Lung (tissue), 12 donors: Measurements from ENCODE around the gene PDXP. TPM values are rescaled to one million over a fixed set of nuclear protein-coding genes. Genes with fewer than 3 reads are reported as not detected.

Source experiments
- ATAC-seq: fragments of 200-7000 bp; cut with Tn5 transposase; one replicate; pipeline ENCODE4 v1.9.1; 2020; ENCODE audit warnings: moderate number of reproducible peaks; ENCODE audit not compliant: insufficient read depth, low FRiP score
- DNase-seq, 3 donors: peaks; one replicate each; pipeline ENCODE4 v3.0.0-alpha.2; 2013 to 2017
- H3K27ac ChIP-seq, 2 donors: one replicate each; pipeline ENCODE4 v1.5.1; 2013; ENCODE audit warnings: mild to moderate bottlenecking in 2 of 2, moderate library complexity in 2 of 2, control low read depth in 1 of 2, inconsistent platforms in 1 of 2, low read depth in 1 of 2, low read length in 1 of 2
- H3K27me3 ChIP-seq, 3 donors: one replicate each; pipeline ENCODE4 v1.5.1; 2013; ENCODE audit warnings: low read length in 2 of 3; ENCODE audit not compliant: control insufficient read depth in 3 of 3, insufficient read depth in 3 of 3
- H3K36me3 ChIP-seq, 4 donors: one replicate each; pipeline ENCODE4 v1.5.1; 2013; ENCODE audit warnings: low read length in 4 of 4, mild to moderate bottlenecking in 1 of 4, moderate library complexity in 1 of 4; ENCODE audit not compliant: control insufficient read depth in 4 of 4, insufficient read depth in 4 of 4
- H3K4me1 ChIP-seq, 5 donors: one replicate each; pipeline ENCODE4 v1.5.1; 2013; ENCODE audit warnings: low read length in 5 of 5, mild to moderate bottlenecking in 2 of 5, moderate library complexity in 1 of 5; ENCODE audit not compliant: control insufficient read depth in 5 of 5, insufficient read depth in 5 of 5
- H3K4me3 ChIP-seq: one replicate; pipeline ENCODE4 v1.5.1; 2013; ENCODE audit warnings: mild to moderate bottlenecking, control low read depth, moderate library complexity
- H3K9ac ChIP-seq, 2 donors: one replicate each; pipeline ENCODE4 v1.5.1; 2013; ENCODE audit warnings: low read length in 2 of 2, control low read depth in 1 of 2; ENCODE audit not compliant: insufficient read depth in 1 of 2
- H3K9me3 ChIP-seq, 4 donors: one replicate each; pipeline ENCODE4 v1.5.1; 2013; ENCODE audit warnings: low read length in 3 of 4, mild to moderate bottlenecking in 1 of 4, moderate library complexity in 1 of 4; ENCODE audit not compliant: control insufficient read depth in 4 of 4, insufficient read depth in 3 of 4
- WGBS, 2 donors: extraction: QIAGEN DNeasy Blood & Tissue Kit; methylation state at CpG; one replicate each; pipeline ENCODE4 v1.1.7; 2013; 5-methylcytosine and 5-hydroxymethylcytosine counted together
- polyA plus RNA-seq, 2 donors: library from polyadenylated mRNA; stranded (reverse); fragments of 200-250 nt; gene quantifications; one replicate each; pipeline ENCODE4 v1.2.1, GENCODE V29; 2013
- total RNA-seq, 2 donors: library from RNA; depleted of rRNA in 1 of 2; stranded (reverse); fragments of >200 nt in 1 of 2; gene quantifications; one replicate each; pipeline ENCODE4 v1.2.1, GENCODE V29; 2014 to 2021
- TF ChIP-seq, protein P1 (sequence below): IDR thresholded peaks from 2 replicates; pipeline ENCODE4 v1.5.1; 2012; ENCODE audit warnings: mild to moderate bottlenecking; ENCODE audit errors: control extremely low read depth, extremely low read depth
- donor health status: control.
- donor health status: control.
- donor health status: Bipolar disorder and iron deficiency.
- donor health status: healthy.
- donor health status: DM: yes; HTN: yes; CAD: no.

Gene PDXP
- total and polyA plus RNA-seq, 4 donors, result 4.4 to 7.4 (median 6.5) TPM

DNA sequence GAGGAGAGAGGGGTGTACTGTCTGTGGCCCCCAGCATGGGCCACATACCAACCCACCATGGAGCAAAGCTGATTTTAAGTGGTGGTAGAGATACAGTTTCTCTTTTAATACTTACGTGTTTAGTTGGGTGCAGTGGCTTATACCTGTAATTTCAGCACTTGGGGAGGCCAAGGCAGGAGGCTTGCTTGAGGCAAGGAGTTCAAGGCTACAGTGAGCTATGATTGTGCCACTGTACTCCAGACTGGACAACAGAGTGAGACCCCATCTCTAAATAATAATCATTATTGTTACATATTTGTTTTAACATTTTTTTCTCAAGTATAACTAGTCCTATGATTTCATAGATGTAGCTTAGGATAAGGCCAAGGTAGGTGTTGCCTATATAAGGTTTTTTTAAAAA lies 41.1 kb upstream of the PDXP start:
- Histone ChIP-seq H3K9me3 (peaks cover 0 to 1% (median 0%) of the 10 kb centered on the region in 4 donors), H3K27ac (no peak overlapping the region), H3K9ac (no peak overlapping the region), H3K4me1 (peaks cover 0 to 11% (median 3%) of the 10 kb centered on the region in 5 donors), H3K4me3 (no peak overlapping the region), H3K36me3 (peaks cover 5 to 53% (median 24%) of the 10 kb centered on the region in 4 donors), H3K27me3 (no peaks in the 10 kb centered on the region)
- TF ChIP-seq, protein P1, sequence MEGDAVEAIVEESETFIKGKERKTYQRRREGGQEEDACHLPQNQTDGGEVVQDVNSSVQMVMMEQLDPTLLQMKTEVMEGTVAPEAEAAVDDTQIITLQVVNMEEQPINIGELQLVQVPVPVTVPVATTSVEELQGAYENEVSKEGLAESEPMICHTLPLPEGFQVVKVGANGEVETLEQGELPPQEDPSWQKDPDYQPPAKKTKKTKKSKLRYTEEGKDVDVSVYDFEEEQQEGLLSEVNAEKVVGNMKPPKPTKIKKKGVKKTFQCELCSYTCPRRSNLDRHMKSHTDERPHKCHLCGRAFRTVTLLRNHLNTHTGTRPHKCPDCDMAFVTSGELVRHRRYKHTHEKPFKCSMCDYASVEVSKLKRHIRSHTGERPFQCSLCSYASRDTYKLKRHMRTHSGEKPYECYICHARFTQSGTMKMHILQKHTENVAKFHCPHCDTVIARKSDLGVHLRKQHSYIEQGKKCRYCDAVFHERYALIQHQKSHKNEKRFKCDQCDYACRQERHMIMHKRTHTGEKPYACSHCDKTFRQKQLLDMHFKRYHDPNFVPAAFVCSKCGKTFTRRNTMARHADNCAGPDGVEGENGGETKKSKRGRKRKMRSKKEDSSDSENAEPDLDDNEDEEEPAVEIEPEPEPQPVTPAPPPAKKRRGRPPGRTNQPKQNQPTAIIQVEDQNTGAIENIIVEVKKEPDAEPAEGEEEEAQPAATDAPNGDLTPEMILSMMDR, result no peak
- WGBS, 2 donors, result 96 to 98% methylated on average over 1 of the region's 1 CpG
- ATAC-seq (no peak), DNase-seq (no peak)

DNA sequence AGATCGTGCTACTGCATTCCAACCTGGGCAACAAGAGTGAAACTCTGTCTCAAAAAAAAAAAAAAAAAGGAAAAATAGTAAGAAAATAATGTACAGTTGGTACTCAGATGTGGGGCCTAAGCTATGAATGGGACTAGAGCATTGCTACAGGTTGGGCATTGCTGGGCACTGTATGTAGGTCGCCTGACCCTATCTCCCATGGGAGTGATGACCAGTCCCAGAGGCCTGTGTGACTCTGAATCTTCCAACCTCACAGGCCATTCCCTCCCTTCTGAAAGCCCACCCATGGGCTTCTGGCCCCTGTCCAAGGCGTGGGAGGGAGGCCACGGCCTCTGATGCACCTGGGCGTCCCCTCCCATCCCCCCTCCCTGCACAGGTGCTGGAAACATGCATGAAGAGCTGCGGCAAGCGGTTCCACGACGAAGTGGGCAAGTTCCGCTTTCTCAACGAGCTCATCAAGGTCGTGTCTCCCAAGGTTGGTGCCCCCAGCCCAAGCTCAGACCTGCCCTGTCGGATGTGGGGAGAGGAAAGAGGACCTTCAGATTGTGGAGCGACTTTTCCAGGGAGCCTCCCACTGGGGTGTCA lies 40.4 kb upstream of the PDXP start:
- Histone ChIP-seq H3K9me3 (peaks cover 0 to 1% (median 0%) of the 10 kb centered on the region in 4 donors), H3K4me1 (peaks cover 0 to 10% (median 3%) of the 10 kb centered on the region in 5 donors), H3K4me3 (no peak overlapping the region), H3K27me3 (no peaks in the 10 kb centered on the region), H3K9ac (no peak overlapping the region), H3K27ac (no peak overlapping the region), H3K36me3 (peaks cover 5 to 57% (median 25%) of the 10 kb centered on the region in 4 donors)
- ATAC-seq (no peak), DNase-seq (no peak)
- 92 to 93% methylated on average over 14 of the region's 14 CpGs for WGBS, 2 donors
- TF ChIP-seq, protein P1, result no peak

DNA sequence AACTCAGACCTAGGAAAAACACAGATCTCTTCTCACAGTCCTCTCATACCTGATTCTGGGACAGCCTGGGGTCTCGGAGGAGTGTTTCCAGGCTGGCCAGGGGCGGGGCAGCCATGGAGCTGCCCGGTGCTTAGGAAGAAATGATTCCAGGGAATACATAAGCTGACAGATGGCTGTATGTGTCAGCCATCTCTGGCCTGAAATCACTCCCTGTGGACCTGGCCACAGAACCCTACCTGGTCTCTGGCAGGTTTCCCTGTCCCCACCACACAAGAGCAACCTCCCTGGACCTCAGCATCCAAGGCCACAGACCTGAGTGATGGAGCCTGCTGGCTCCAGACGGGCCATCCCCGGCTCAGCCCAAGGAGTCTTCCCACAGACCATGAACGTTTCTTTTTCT lies 39.8 kb upstream of the PDXP start:
- Histone ChIP-seq H3K27ac (no peak overlapping the region), H3K27me3 (no peaks in the 10 kb centered on the region), H3K4me3 (no peak overlapping the region), H3K36me3 (peaks cover 5 to 60% (median 26%) of the 10 kb centered on the region in 4 donors), H3K9ac (no peak overlapping the region), H3K4me1 (peaks cover 0 to 6% (median 3%) of the 10 kb centered on the region in 5 donors), H3K9me3 (peaks cover 0 to 1% (median 0%) of the 10 kb centered on the region in 4 donors)
- ATAC-seq (no peak), DNase-seq (no peak)
- TF ChIP-seq, protein P1, result no peak
- 92 to 94% methylated on average over 6 of the region's 6 CpGs for WGBS, 2 donors
